GM18502 (cell line): ENCODE data around the gene MRPL48.

Source experiments
- ATAC-seq: cut with Tn5 transposase; IDR thresholded peaks from one replicate; pipeline ENCODE4 v1.9.1; 2021; ENCODE audit warnings: mild to moderate bottlenecking; ENCODE audit not compliant: unreplicated experiment, poor library complexity

The MRPL48 gene

GRCh38 chr11:73830261-73830660 lies 42.6 kb downstream of the MRPL48 start:
- ATAC-seq: no peak

- no peak for ATAC-seq
These were observed 45.4 kb downstream of the MRPL48 start for GRCh38 chr11:73833067-73833466.

GRCh38 chr11:73838443-73839122 lies 50.9 kb downstream of the MRPL48 start:
- ATAC-seq: no peak

GRCh38 chr11:73839123-73839457 lies 51.4 kb downstream of the MRPL48 start:
- ATAC-seq: no peak

- no peak for ATAC-seq
These were observed 63.5 kb downstream of the MRPL48 start for GRCh38 chr11:73851046-73851764.

- ATAC-seq: no peak
These were observed 64.4 kb downstream of the MRPL48 start for GRCh38 chr11:73852049-73852448.

- no peak for ATAC-seq
These were observed 67.0 kb downstream of the MRPL48 start for GRCh38 chr11:73854680-73855079.

DNA sequence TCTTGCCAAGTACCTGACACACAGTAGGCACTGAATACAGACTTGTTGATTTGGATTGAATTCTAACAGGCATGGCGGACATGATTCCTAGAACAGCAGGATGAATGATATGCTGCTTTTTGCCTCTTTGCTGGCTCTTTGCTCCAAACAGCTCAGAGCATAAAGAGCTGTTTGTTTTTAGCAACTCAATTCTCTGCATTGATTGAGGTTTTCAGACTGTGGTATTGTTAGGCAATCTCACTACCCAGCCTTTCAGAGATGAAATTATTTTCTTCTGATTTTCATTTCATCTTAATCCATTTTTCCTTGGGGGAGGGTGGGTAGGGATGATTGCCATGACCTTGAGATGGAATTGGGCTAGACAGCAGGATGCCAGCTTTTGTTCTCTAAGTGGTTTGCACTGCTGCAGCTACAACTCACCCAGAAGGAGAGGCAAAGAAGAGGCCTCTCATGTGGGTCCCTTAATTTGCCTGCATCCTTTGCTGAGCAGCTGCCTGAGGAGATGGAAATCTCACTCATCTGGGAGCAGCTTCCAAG lies 68.4 kb downstream of the MRPL48 start:
- no peak for ATAC-seq

DNA sequence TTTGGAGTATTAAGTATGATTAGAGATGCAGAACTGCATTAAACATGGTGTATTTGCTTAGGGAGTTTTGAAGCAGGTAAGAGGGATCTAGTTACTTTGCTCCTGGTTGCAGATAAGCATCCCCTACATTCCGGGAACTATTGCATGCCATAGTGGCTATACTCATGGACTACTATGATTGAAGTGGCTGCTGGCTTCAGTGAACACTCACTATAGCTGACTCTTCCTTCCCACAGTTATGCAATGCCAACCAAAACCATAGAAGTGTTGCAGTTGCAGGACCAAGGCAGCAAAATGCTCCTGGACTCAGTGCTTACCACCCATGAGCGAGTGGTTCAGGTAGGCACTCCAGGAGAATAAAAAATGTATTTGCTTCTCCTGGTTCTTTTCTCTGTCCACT lies 72.0 kb downstream of the MRPL48 start:
- no peak for ATAC-seq

- ATAC-seq: no peak
These were observed 72.5 kb downstream of the MRPL48 start for GRCh38 chr11:73860202-73860601.

DNA sequence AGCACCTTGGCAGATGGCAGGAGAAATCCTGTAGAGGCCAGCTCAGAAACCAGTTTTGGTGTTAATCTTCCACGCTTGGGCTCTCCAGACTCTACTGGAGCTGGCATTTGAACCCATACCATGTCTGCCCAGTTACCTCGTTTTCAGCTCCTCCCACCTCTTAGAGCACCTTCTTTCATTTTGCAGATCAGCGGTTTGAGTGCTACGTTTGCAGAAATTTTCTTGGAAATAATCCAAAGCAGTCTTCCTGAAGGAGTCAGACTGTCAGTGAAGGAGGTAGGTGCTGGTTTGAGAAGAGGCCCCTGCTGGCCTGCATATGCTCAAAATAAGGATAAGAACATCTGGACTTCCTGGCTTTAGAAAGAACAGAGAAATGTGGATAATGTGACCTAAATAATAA lies 75.3 kb downstream of the MRPL48 start:
- no peak for ATAC-seq

DNA sequence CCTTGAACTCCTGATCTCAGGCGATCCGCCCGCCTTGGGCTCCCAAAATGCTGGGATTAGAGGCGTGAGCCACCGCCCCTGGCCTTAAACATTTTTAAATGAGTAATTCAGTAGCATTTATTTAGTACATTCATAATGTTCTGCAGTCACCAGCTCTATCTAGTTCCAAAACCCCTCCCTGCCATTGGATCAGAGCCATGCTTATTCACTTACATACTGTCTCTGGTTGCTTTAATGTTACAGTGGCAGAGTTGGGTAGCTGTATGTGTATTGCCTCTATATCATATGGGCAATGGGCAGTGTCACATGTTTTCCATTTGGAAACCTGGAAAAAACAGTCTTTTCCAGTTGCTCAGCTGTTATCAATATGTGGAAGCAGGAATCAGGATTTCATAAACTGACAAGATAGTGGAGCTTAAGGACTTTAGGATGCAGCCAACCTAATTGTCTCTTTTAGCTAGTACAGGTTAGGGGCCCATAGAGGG lies 78.5 kb downstream of the MRPL48 start:
- ATAC-seq: no peak

DNA sequence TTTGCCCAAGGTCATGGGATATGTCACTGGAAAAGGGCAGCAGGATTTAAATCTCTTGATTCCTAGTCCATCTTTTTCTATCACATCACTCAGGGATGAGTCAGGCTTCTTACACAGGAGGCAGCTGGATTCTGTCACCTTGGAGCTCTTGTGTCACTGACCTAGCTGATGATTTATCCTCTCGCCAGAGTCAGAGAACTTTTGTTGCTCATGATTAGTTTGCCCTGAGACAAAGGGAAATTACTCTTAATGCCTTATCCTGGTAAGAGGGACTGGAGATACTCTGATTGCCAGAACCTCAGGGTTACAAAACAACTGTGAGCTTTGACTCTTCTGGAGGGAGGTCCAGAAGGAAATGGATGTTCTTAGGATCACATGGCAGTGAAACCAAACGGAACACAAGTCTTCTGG lies 78.9 kb downstream of the MRPL48 start:
- no peak for ATAC-seq

DNA sequence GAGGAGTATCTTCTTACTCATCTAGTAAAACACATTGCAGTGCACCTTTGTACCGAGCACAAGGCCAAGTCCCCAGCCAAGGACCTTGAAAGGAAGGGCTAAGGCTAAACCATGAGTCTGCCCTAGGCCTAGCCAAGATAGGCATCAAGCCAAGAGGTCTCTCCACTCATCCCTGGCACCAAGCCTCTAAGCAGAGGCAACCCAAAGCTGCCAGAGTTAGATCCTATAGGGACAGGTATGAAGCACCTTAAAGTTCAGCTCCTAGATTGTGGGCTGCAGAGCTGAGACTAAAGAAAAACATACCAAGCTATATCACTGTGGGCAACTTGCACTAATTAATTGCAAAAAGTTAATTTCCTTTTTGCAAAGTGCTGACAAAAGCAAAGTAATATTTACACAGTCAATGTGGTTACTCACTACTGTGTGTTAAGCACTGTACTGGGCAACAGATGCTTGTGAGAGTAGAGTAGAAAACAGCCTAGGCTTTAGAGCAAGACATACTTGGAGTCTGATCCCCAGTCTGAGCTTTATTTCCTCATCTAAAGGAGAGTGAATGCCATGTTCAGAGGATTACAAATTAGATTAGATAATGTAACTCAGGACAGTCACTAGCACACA lies 81.8 kb downstream of the MRPL48 start:
- ATAC-seq: no peak

DNA sequence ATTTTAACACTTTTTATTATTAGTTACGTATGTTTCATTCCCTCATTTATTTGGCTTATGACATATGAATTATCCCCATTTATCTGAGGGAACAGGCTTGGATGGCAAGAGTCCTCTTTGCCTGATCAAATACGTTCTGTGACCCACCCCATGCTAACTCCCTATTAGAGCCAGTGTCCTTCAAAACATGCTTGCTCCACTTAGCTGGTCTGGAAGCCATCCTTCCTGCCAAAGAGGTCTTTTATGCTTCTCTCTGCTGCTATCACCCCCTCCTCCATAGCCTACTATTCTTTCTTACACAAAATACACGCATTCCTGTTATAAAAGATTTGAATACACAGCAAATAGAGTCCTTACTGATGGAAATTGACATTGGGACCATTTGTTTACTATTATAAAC lies 82.6 kb downstream of the MRPL48 start:
- ATAC-seq: no peak

GRCh38 chr11:73872749-73873357 lies 85.2 kb downstream of the MRPL48 start:
- ATAC-seq: no peak

DNA sequence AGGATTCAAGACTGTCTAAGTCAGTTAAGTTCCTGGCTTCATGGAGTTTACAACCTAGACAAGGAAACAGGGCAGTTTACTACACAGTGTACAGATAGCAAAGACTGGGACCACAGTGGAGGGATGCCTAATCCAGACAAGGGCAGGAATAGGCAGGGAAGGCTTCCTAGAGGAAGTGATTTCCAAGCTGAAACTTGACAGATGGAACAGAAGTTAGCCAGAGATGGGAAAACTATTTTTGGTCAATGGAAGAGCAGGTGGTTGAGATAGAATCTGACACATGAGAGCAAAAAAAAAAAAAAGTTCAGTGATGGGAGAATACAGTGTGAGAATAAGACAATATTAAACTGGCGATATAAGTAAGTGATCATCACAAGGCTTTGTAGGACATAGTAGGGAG lies 87.7 kb downstream of the MRPL48 start:
- no peak for ATAC-seq

DNA sequence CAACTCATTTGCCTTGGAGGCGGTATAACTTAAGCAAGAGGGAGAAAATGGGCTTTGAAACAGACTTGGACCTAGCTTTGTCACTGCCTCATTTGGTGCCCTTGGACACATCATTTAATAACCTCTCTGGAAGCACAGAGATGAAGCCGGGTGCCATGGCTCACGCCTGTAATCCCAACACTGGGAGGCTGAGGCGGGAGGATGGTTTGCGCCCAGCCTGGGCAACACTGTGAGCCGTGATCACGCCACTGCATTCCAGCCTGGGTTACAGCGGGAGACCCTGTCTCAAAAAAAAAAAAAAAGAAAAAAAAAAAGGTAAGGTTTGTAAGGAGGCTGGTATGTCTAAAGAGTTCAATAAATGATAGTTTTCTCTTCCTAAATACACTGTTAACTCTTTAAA lies 88.2 kb downstream of the MRPL48 start:
- no peak for ATAC-seq

DNA sequence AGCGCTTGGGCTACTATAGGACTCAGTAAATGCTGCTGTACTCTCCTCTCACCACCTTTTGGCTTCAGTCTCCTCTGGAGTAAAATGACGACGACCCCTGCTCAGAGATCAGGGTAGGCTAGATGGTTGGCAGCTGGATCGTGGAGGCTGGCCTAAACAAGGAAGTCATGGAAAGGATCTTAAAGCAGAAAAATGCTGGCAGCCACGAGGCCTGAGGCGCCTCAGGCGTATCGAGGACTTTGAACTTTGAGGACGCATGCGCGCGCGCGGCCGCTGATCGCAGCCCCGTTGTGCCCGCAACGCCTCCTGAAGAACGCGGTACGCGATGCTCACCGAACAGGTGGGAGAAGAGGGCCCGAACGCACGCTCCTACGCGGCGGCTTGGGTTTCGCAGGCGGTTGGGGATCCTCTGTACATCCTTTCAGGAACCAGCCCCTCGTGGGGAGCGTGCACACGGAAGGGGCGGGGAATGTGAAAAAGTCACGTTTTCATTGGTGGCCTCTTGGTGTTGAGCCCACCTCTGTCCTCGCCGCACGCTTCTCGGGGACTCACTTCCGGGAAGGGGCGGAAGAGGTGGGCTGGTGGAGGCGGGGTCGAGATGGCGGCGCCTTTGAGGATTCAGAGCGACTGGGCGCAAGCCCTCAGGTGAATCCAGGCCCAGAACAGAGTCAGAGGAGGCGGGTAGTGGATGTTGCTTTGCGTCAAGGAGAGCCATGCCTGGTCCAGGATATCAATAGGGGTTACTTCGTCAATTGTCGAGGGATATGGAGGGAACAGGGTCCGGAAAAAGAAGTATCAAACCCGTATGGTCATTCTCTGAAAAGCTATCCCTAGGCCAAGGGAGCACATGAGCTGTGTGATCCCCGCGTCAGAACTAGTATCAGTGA lies 89.0 kb downstream of the MRPL48 start, which contains the start of the genes COA4 and PAAF1:
Gene COA4 (minus strand): TSS at position 423 of the 887 bp plus-strand sequence. CDS start 3,468 bp downstream, outside the sequence.
Gene PAAF1 (plus strand): TSS at position 576 of the 887 bp plus-strand sequence. CDS start 23 bp downstream, at position 599.
- peak; percentile 95 for ATAC-seq

DNA sequence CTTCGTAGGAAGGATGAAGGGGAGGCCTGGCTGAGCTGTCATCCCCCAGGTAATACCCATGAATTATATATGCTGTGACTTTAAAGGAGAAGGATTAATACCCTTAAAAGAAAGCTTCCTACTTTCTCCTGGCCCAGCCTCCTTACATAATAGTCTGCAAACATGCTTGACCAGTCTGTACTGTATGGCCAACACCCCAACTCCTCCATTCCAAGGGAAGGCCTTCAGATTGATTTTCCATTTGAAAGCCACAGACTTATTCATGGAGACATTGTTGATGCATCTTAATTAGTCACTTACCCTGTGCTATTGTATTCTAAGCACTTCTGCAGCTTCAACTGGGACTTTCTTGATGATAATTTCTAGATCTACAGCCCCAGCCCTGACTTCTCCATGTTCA lies 91.1 kb downstream of the MRPL48 start:
- no peak for ATAC-seq
